CD8-positive, alpha-beta memory T cell (primary cell): Measurements from ENCODE around the gene KIF3A. TPM values are rescaled to one million over a fixed set of nuclear protein-coding genes. Genes with fewer than 3 reads are reported as not detected.
A peak's percentile ranks its signal among the peaks of the same experiment; 100 is the strongest.

Experiments
- CTCF ChIA-PET: fragments of 350-600 bp; sonication (Branson Sonifier 250); formaldehyde crosslinking; loops from one replicate; lab custom pipeline; 2021; ENCODE audit warnings: antibody characterized with exemption; lab: Charles Lee
- POLR2A ChIA-PET: fragments of 350-600 bp; sonication (Branson Sonifier 250); formaldehyde crosslinking; loops from one replicate; lab custom pipeline; 2021; ENCODE audit warnings: antibody characterized with exemption; lab: Charles Lee
- DNase-seq, 5 donors: peaks; one replicate each; pipeline versions ENCODE4 v3.0.0 to v3.0.0-alpha.2; 2020 to 2022; ENCODE audit warnings: mixed read lengths in 1 of 5
- H3K27ac ChIP-seq: one replicate; pipeline ENCODE4 v1.7.0; 2013; ENCODE audit warnings: low read depth, mild to moderate bottlenecking, low read length, moderate library complexity
- H3K27me3 ChIP-seq: 2 replicates; pipeline ENCODE4 v1.7.0; 2013; ENCODE audit warnings: low read length, mild to moderate bottlenecking; ENCODE audit not compliant: insufficient read depth, poor library complexity, severe bottlenecking
- H3K36me3 ChIP-seq: 2 replicates; pipeline ENCODE4 v1.7.0; 2013; ENCODE audit warnings: mild to moderate bottlenecking, low read length, moderate library complexity; ENCODE audit not compliant: insufficient read depth
- H3K4me1 ChIP-seq: 2 replicates; pipeline ENCODE4 v1.7.0; 2013; ENCODE audit warnings: mild to moderate bottlenecking, low read length, moderate library complexity; ENCODE audit not compliant: insufficient read depth
- H3K4me3 ChIP-seq: 2 replicates; pipeline ENCODE4 v1.7.0; 2013; ENCODE audit warnings: mild to moderate bottlenecking, low read length
- H3K9me3 ChIP-seq: 2 replicates; pipeline ENCODE4 v1.7.0; 2013; ENCODE audit warnings: mild to moderate bottlenecking, low read length
- H3K27ac Mint-ChIP-seq, 8 donors: one replicate each; pipeline ENCODE4 v1.8.0; 2020 to 2021; ENCODE audit warnings: mixed read lengths in 8 of 8, mild to moderate bottlenecking in 6 of 8, inconsistent platforms in 3 of 8, moderate library complexity in 3 of 8
- H3K27me3 Mint-ChIP-seq, 2 donors: one replicate each; pipeline ENCODE4 v1.8.0; 2020 to 2021; ENCODE audit warnings: mixed read lengths in 2 of 2, mild to moderate bottlenecking in 1 of 2, moderate library complexity in 1 of 2
- H3K36me3 Mint-ChIP-seq, 3 donors: one replicate each; pipeline ENCODE4 v1.8.0; 2020 to 2021; ENCODE audit warnings: mixed read lengths in 3 of 3, inconsistent platforms in 1 of 3, mild to moderate bottlenecking in 1 of 3
- H3K4me1 Mint-ChIP-seq, 3 donors: one replicate each; pipeline ENCODE4 v1.8.0; 2020 to 2021; ENCODE audit warnings: mixed read lengths in 3 of 3, inconsistent platforms in 1 of 3, mild to moderate bottlenecking in 1 of 3
- H3K4me3 Mint-ChIP-seq, 7 donors: one replicate each; pipeline ENCODE4 v1.8.0; 2020 to 2021; ENCODE audit warnings: mixed read lengths in 7 of 7, mild to moderate bottlenecking in 6 of 7, moderate library complexity in 4 of 7, inconsistent platforms in 2 of 7
- H3K9me3 Mint-ChIP-seq, 5 donors: one replicate each; pipeline ENCODE4 v1.8.0; 2020 to 2022; ENCODE audit warnings: mixed read lengths in 5 of 5, mild to moderate bottlenecking in 3 of 5, moderate library complexity in 2 of 5, inconsistent platforms in 1 of 5
- polyA plus RNA-seq: library from polyadenylated mRNA; unstranded; fragments of 300-500 nt; fragmentation: Illumina TruSeq; gene quantifications from one replicate; pipeline ENCODE4 v1.2.3, GENCODE V29; 2021
- total RNA-seq, 2 experiments: library from RNA; stranded (reverse); gene quantifications; one replicate each; pipeline ENCODE4 v1.2.3, GENCODE V29; 2021

The KIF3A gene
- total and polyA plus RNA-seq, 3 experiments from 2014 or later: 15.9 to 23.3 (median 21.1) TPM

GRCh38 chr5:132733499-132734148, 3.7 kb downstream of the KIF3A start:
- H3K27ac Mint-ChIP-seq: no peak overlapping the region

DNA sequence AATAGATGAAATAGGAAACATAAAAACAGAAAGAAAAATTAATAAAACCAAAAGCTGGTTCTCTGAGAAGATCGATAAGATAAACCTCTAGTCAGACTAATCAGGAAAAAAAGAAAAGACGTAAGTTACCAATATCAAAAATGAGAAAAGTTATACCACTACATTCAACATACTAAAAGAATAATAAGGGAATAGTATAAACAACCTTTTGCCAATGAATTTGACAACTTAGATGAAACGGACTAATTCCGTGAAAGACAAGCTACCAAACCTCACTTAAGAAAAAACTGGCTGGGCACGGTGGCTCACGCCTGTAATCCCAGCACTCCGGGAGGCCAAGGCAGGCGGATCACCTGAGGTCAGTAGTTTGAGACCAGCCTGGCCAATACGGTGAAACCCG, 7.5 kb downstream of the KIF3A start:
- no peaks in the 10 kb centered on the region for H3K36me3 ChIP-seq
- ChIA-PET CTCF (no interaction called here), POLR2A (no interaction called here)
- Mint-ChIP-seq H3K27ac (no peak overlapping the region), H3K4me1 (peaks cover 18 to 30% (median 27%) of the 10 kb centered on the region in 3 donors), H3K27me3 (peaks cover 0 to 1% of the 10 kb centered on the region in 2 donors), H3K36me3 (peaks cover 0 to 57% (median 21%) of the 10 kb centered on the region in 3 donors), H3K9me3 (no peaks in the 10 kb centered on the region), H3K4me3 (no peak overlapping the region)
- H3K9me3 ChIP-seq: no peaks in the 10 kb centered on the region
- H3K4me1 ChIP-seq: no peaks in the 10 kb centered on the region
- no peak for DNase-seq
- no peak overlapping the region for H3K27ac ChIP-seq
- H3K4me3 ChIP-seq: no peak overlapping the region
- H3K27me3 ChIP-seq: no peaks in the 10 kb centered on the region

More at GRCh38 chr5:132733499-132734148, 3.7 kb downstream of the KIF3A start:
- no peak for DNase-seq
- no peak overlapping the region for H3K4me3 ChIP-seq
- H3K4me1 Mint-ChIP-seq: peaks cover 40 to 54% (median 50%) of the 10 kb centered on the region in 3 donors
- H3K27me3 ChIP-seq: no peaks in the 10 kb centered on the region
- no peak overlapping the region for H3K27ac ChIP-seq
- peaks cover 21% of the 10 kb centered on the region for H3K4me1 ChIP-seq
- no peaks in the 10 kb centered on the region for H3K27me3 Mint-ChIP-seq
- no peaks in the 10 kb centered on the region for H3K9me3 ChIP-seq
- H3K36me3 ChIP-seq: no peaks in the 10 kb centered on the region
- peaks cover 0 to 39% (median 9%) of the 10 kb centered on the region in 3 donors for H3K36me3 Mint-ChIP-seq
- CTCF ChIA-PET: interaction anchor here (1.5 to 3.0 kb wide), 2 partner anchors 13 to 15 kb away, joined by 5 to 8 read pairs; partner anchors contain the start of gene CCNI2
- H3K4me3 Mint-ChIP-seq: peak overlapping the region in 1 of 7 donors; percentile 38
- POLR2A ChIA-PET: no interaction called here
- no peaks in the 10 kb centered on the region for H3K9me3 Mint-ChIP-seq

GRCh38 chr5:132725745-132726144, 11.6 kb downstream of the KIF3A start:
- H3K36me3 Mint-ChIP-seq: peaks cover 0 to 55% (median 26%) of the 10 kb centered on the region in 3 donors
- no peak overlapping the region for H3K4me3 ChIP-seq
- CTCF ChIA-PET: no interaction called here

DNA sequence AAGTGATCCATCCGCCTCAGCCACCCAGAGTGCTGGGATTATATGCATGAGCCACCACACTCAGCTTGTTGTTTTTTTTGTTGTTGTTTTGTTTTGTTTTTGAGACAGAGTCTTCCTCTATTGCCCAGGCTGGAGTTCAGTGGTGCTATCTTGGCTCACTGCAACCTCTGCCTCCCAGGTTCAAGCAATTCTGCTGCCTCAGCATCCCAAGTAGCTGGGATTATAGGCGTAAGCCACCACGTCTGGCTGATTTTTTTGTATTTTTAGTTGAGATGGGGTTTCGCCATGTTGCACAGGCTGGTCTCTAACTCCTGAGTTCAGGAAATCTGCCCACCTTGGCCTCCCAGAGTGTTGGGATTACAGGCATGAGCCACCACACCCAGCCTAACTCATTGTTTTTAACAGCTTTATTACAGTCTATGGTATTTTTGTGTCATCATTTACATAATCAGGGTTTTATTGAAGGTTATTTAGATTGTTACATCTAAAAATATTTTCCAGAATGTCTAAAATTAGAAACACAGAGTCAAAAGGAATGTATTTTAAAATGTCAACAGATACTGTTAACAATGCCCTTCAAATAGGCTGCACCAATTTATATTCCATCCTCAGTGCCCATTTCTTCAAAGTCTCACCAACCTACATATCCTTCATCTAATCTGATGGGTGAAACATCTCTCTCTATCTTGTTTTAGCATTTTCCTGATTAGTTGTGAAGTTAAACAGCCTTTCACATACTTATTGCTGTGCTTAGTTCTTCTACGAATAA, 18.6 kb downstream of the KIF3A start:
- H3K27me3 ChIP-seq: no peaks in the 10 kb centered on the region
- POLR2A ChIA-PET: interaction anchor here (0.6 kb wide), 1 partner anchor 181 kb away, joined by 3 read pairs; no protein-coding TSS in a partner anchor
- H3K36me3 Mint-ChIP-seq: peaks cover 0 to 61% (median 8%) of the 10 kb centered on the region in 3 donors
- no peaks in the 10 kb centered on the region for H3K4me1 ChIP-seq
- H3K4me3 ChIP-seq: no peak overlapping the region
- H3K9me3 ChIP-seq: no peaks in the 10 kb centered on the region
- H3K9me3 Mint-ChIP-seq: no peaks in the 10 kb centered on the region
- H3K27ac ChIP-seq: no peak overlapping the region
- H3K4me3 Mint-ChIP-seq: peak overlapping the region in 1 of 7 donors; percentile 18
- H3K27me3 Mint-ChIP-seq: no peaks in the 10 kb centered on the region
- H3K4me1 Mint-ChIP-seq: peaks cover 0 to 12% (median 11%) of the 10 kb centered on the region in 3 donors
- H3K36me3 ChIP-seq: peaks cover 6% of the 10 kb centered on the region
- CTCF ChIA-PET: interaction anchor here (1.4 kb wide), 1 partner anchor 15 kb away, joined by 5 read pairs; no protein-coding TSS in a partner anchor
- no peak for DNase-seq
- H3K27ac Mint-ChIP-seq: peak overlapping the region in 1 of 8 donors; percentile 26

More at GRCh38 chr5:132725745-132726144, 11.6 kb downstream of the KIF3A start:
- Mint-ChIP-seq H3K27ac (no peak overlapping the region), H3K4me3 (no peak overlapping the region), H3K9me3 (no peaks in the 10 kb centered on the region), H3K27me3 (peaks cover 0 to 1% of the 10 kb centered on the region in 2 donors), H3K4me1 (peaks cover 10 to 15% (median 10%) of the 10 kb centered on the region in 3 donors)
- POLR2A ChIA-PET: no interaction called here
- no peaks in the 10 kb centered on the region for H3K36me3 ChIP-seq
- no peaks in the 10 kb centered on the region for H3K27me3 ChIP-seq
- H3K27ac ChIP-seq: no peak overlapping the region
- DNase-seq: no peak
- no peaks in the 10 kb centered on the region for H3K4me1 ChIP-seq
- H3K9me3 ChIP-seq: no peaks in the 10 kb centered on the region

DNA sequence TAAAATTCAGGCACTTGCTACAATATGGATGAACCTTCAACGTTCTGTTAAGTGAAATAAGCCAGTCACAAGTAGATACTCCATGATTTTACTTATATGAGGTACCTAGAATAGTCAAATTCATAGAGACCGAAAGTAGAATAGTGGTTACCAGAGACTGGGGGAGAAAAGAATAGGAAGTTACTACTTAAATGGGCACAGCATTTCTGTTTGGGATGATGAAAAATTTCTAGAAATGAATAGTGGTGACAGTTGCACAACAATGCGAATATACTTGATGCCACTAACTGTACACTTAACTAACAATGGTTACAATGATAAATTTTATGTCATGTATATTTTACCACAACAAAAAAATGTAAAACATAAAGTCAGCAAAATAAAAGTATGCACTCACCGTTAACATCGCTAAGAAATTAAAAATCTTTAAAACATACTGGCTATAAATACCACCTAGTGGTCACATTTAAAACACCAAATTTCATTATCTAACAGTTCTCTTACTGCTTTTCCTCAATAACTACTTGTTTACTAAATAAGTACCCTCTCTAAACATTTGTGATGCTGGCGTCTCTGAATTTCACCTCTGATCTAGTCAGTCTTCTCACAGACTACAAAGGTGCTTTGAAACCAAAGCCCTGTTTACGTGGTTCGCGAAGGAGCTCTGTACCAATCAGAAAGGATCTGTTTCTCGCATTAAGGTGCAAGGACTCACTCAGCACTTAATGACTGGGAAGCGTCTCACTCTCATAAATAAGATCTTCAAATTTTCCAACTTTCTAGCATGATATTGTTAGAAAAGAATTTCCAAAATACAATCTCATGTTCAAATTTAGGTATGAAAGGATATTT, 22.7 kb downstream of the KIF3A start:
- H3K27ac Mint-ChIP-seq: peak overlapping the region in 1 of 8 donors; percentile 51
- POLR2A ChIA-PET: no interaction called here

GRCh38 chr5:132708645-132709044, 28.7 kb downstream of the KIF3A start:
- no peaks in the 10 kb centered on the region for H3K9me3 Mint-ChIP-seq
- no peak overlapping the region for H3K4me3 Mint-ChIP-seq
- no peaks in the 10 kb centered on the region for H3K4me1 ChIP-seq
- H3K4me1 Mint-ChIP-seq: no peaks in the 10 kb centered on the region
- H3K36me3 Mint-ChIP-seq: peaks cover 4 to 47% (median 17%) of the 10 kb centered on the region in 3 donors
- H3K9me3 ChIP-seq: no peaks in the 10 kb centered on the region
- no peak overlapping the region for H3K4me3 ChIP-seq
- no peaks in the 10 kb centered on the region for H3K27me3 ChIP-seq
- no peaks in the 10 kb centered on the region for H3K27me3 Mint-ChIP-seq
- CTCF ChIA-PET: interaction anchor here (1.1 kb wide), 1 partner anchor 14 kb away, joined by 3 read pairs; no protein-coding TSS in a partner anchor
- H3K27ac Mint-ChIP-seq: peak overlapping the region in 1 of 8 donors; percentile 36
- peaks cover 4% of the 10 kb centered on the region for H3K36me3 ChIP-seq
- POLR2A ChIA-PET: no interaction called here
- H3K27ac ChIP-seq: no peak overlapping the region
- DNase-seq: no peak

More for the DNA sequence above, 22.7 kb downstream of the KIF3A start:
- Mint-ChIP-seq H3K4me3 (peak overlapping the region in 1 of 7 donors; percentile 26), H3K9me3 (no peaks in the 10 kb centered on the region), H3K36me3 (peaks cover 4 to 58% (median 10%) of the 10 kb centered on the region in 3 donors), H3K4me1 (peaks cover 0 to 12% (median 11%) of the 10 kb centered on the region in 3 donors), H3K27me3 (no peaks in the 10 kb centered on the region)
- H3K27me3 ChIP-seq: no peaks in the 10 kb centered on the region
- no peak overlapping the region for H3K4me3 ChIP-seq
- no peaks in the 10 kb centered on the region for H3K36me3 ChIP-seq
- H3K9me3 ChIP-seq: no peaks in the 10 kb centered on the region
- H3K4me1 ChIP-seq: no peaks in the 10 kb centered on the region
- CTCF ChIA-PET: interaction anchor here (1.0 to 1.2 kb wide), 2 partner anchors 33 to 42 kb away, joined by 3 to 5 read pairs; partner anchors contain the start of gene CCNI2
- H3K27ac ChIP-seq: no peak overlapping the region
- DNase-seq: peak in 1 of 5 donors; percentile 9

GRCh38 chr5:132704875-132705274, 32.5 kb downstream of the KIF3A start:
- Histone ChIP-seq H3K27me3 (no peaks in the 10 kb centered on the region), H3K36me3 (peaks cover 8% of the 10 kb centered on the region), H3K4me1 (no peaks in the 10 kb centered on the region), H3K4me3 (no peak overlapping the region), H3K27ac (no peak overlapping the region), H3K9me3 (no peaks in the 10 kb centered on the region)
- Mint-ChIP-seq H3K4me3 (no peak overlapping the region), H3K27me3 (no peaks in the 10 kb centered on the region), H3K36me3 (peaks cover 27 to 57% (median 34%) of the 10 kb centered on the region in 3 donors), H3K4me1 (no peaks in the 10 kb centered on the region), H3K27ac (no peak overlapping the region), H3K9me3 (no peaks in the 10 kb centered on the region)
- POLR2A ChIA-PET: no interaction called here
- CTCF ChIA-PET: no interaction called here
- DNase-seq: no peak
